SH-SY5Y (cell line): Measurements from ENCODE around the gene ARHGEF3.

Source experiments
- GATA2 ChIP-seq: IDR thresholded peaks from 2 replicates; pipeline ENCODE4 v1.6.1; 2011; ENCODE audit warnings: mild to moderate bottlenecking, low read depth, low read length
- GATA3 ChIP-seq: IDR thresholded peaks from 2 replicates; pipeline ENCODE4 v1.6.1; 2011; ENCODE audit warnings: low read depth, mild to moderate bottlenecking, low read length, moderate library complexity

GRCh38 chr3:56787784-56788256 lies 13.9 kb downstream of the ARHGEF3 start:
- TF ChIP-seq GATA2: no peak
- TF ChIP-seq GATA3: no peak
